HEK293 (cell line): ENCODE results near the gene ZNF862.

Experiments used
- CTCF ChIA-PET: fragments of 350-600 bp; formaldehyde crosslinking; extraction: SDS; loops from one replicate; lab custom pipeline; 2021; ENCODE audit warnings: antibody characterized with exemption; lab: Yijun Ruan, JAX
- POLR2A ChIA-PET: fragments of 300-600 bp; formaldehyde crosslinking; extraction: SDS; loops from one replicate; lab custom pipeline; 2020; ENCODE audit warnings: antibody characterized with exemption, inconsistent platforms; lab: Yijun Ruan, JAX
- H3K27ac ChIP-seq: fragments of 200-500 bp; sonication (Bioruptor generic); 2 replicates; pipeline ENCODE4 v1.5.1; 2014; ENCODE audit warnings: low read depth, low read length, control low read depth, inconsistent platforms; ENCODE audit errors: extremely low read depth
- H3K36me3 ChIP-seq, 2 experiments: fragments of 200-500 bp in 1 of 2; sonication (Bioruptor generic) in 1 of 2; 1 replicate in 1 of 2; 2 replicates in 1 of 2; pipeline ENCODE4 v1.5.1; 2014 to 2017; ENCODE audit warnings: inconsistent platforms in 2 of 2, low read length in 2 of 2; ENCODE audit not compliant: control insufficient read depth in 2 of 2, insufficient read depth in 1 of 2
- H3K4me1 ChIP-seq: fragments of 200-500 bp; sonication (Bioruptor generic); 2 replicates; pipeline ENCODE4 v1.5.1; 2014; ENCODE audit warnings: mild to moderate bottlenecking, low read length, inconsistent platforms; ENCODE audit not compliant: control insufficient read depth, insufficient read depth
- H3K4me3 ChIP-seq: 2 replicates; pipeline ENCODE4 v1.5.1; 2011; ENCODE audit warnings: low read depth, mild to moderate bottlenecking, control low read depth, low read length, moderate library complexity
- H3K9me3 ChIP-seq: fragments of 200-500 bp; sonication (Bioruptor generic); 2 replicates; pipeline ENCODE4 v1.5.1; 2014; ENCODE audit warnings: low read depth, low read length, inconsistent platforms; ENCODE audit not compliant: control insufficient read depth, insufficient read depth
- WT1 ChIP-seq: fragments of 450-650 bp; formaldehyde crosslinking; IDR thresholded peaks from 2 replicates; pipeline ENCODE4 v1.5.1; 2016; ENCODE audit warnings: missing biosample characterization, missing genetic modification characterization
- ZNF521 ChIP-seq: fragments of 450-650 bp; formaldehyde crosslinking; IDR thresholded peaks from 2 replicates; pipeline ENCODE4 v1.5.1; 2017; ENCODE audit warnings: missing biosample characterization, mild to moderate bottlenecking, missing genetic modification characterization
- ZNF600 ChIP-seq: fragments of 450-650 bp; formaldehyde crosslinking; IDR thresholded peaks from 2 replicates; pipeline ENCODE4 v1.5.1; 2016; ENCODE audit warnings: missing biosample characterization, missing genetic modification characterization
- TF ChIP-seq, protein P1 (sequence below): fragments of 450-650 bp; IDR thresholded peaks from 2 replicates; pipeline ENCODE4 v1.5.1; 2018; ENCODE audit warnings: missing biosample characterization, missing genetic modification characterization
- TF ChIP-seq, protein P2 (sequence below): fragments of 450-650 bp; formaldehyde crosslinking; IDR thresholded peaks from 2 replicates; pipeline ENCODE4 v1.5.1; 2016; ENCODE audit warnings: missing biosample characterization, missing genetic modification characterization, borderline replicate concordance
- TF ChIP-seq, protein P3 (sequence below): IDR thresholded peaks from 2 replicates; pipeline ENCODE4 v1.6.1; 2011; ENCODE audit warnings: mild to moderate bottlenecking, low read depth, low read length, borderline replicate concordance
- TF ChIP-seq, protein P4 (sequence below): fragments of 450-650 bp; formaldehyde crosslinking; IDR thresholded peaks from 2 replicates; pipeline ENCODE4 v1.5.1; 2016; ENCODE audit warnings: missing biosample characterization, missing genetic modification characterization
- TF ChIP-seq, protein P5 (sequence below): fragments of 450-650 bp; formaldehyde crosslinking; IDR thresholded peaks from 2 replicates; pipeline ENCODE4 v1.5.1; 2016; ENCODE audit warnings: missing biosample characterization, missing genetic modification characterization, borderline replicate concordance

Gene ZNF862

DNA sequence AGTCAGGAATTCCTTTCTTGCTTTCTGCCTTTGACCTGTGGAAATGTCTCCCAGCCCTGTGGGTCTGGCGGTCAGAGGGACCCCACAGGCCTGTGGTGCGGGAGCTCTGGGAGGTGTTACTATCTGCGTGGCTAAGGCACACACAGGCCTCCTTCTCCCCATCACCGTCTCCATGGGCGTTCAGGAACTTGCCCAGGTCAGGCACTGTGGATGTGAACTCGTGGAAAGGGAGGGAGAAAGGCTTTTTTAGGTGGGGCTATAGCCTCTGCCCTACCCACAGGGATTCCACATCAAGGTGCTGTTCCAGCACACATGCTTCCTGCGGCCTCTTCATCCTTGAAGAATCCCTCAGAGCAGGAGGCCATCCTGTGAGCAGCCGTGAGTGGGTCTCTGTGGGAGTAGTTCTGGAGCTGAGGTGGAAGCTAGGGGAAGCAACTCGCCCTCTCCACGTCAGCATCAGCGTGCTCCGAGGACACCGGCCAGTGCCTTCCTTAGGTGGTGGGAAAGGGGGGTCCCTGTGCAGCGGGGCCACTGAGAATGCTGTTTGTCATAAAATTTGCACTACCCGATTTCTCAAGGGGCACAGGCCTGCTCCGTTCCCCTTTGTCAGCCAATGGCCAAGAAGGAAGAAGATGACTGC lies 28.1 kb downstream of the ZNF862 start:
- POLR2A ChIA-PET: interaction anchor here (1.0 kb wide), 1 partner anchor 28 kb away, joined by 3 read pairs; the partner anchor contains the start of gene ZNF862
- Histone ChIP-seq H3K9me3 (no peaks in the 10 kb centered on the region), H3K36me3 (peaks cover 0 to 32% of the 10 kb centered on the region in 2 experiments; a peak in 1 of 3 replicates), H3K4me1 (no peaks in the 10 kb centered on the region), H3K27ac (no peak overlapping the region), H3K4me3 (no peak overlapping the region)
- TF ChIP-seq, protein P1, sequence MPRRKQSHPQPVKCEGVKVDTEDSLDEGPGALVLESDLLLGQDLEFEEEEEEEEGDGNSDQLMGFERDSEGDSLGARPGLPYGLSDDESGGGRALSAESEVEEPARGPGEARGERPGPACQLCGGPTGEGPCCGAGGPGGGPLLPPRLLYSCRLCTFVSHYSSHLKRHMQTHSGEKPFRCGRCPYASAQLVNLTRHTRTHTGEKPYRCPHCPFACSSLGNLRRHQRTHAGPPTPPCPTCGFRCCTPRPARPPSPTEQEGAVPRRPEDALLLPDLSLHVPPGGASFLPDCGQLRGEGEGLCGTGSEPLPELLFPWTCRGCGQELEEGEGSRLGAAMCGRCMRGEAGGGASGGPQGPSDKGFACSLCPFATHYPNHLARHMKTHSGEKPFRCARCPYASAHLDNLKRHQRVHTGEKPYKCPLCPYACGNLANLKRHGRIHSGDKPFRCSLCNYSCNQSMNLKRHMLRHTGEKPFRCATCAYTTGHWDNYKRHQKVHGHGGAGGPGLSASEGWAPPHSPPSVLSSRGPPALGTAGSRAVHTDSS (tag by site-specific recombination): no peak
- 0 out of 2 replicates have a peak, but pooled peaks have one; percentile 15 for TF ChIP-seq ZNF600
- TF ChIP-seq, all 188 proteins: peak for 1
- CTCF ChIA-PET: interaction anchor here (0.9 kb wide), 1 partner anchor 17 kb away, joined by 3 read pairs; no protein-coding TSS in a partner anchor

- Histone ChIP-seq H3K27ac (no peak overlapping the region), H3K4me3 (no peak overlapping the region), H3K4me1 (no peaks in the 10 kb centered on the region), H3K9me3 (no peaks in the 10 kb centered on the region), H3K36me3 (peaks cover 0 to 36% of the 10 kb centered on the region in 2 experiments; a peak in 1 of 3 replicates)
- TF ChIP-seq, protein P2, sequence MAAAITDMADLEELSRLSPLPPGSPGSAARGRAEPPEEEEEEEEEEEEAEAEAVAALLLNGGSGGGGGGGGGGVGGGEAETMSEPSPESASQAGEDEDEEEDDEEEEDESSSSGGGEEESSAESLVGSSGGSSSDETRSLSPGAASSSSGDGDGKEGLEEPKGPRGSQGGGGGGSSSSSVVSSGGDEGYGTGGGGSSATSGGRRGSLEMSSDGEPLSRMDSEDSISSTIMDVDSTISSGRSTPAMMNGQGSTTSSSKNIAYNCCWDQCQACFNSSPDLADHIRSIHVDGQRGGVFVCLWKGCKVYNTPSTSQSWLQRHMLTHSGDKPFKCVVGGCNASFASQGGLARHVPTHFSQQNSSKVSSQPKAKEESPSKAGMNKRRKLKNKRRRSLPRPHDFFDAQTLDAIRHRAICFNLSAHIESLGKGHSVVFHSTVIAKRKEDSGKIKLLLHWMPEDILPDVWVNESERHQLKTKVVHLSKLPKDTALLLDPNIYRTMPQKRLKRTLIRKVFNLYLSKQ (tag by site-specific recombination): no peak
- TF ChIP-seq WT1 (tag by site-specific recombination): 0 out of 2 replicates have a peak, but pooled peaks have one; percentile 24
- TF ChIP-seq ZNF521 (tag by site-specific recombination): no peak
- TF ChIP-seq, protein P3, sequence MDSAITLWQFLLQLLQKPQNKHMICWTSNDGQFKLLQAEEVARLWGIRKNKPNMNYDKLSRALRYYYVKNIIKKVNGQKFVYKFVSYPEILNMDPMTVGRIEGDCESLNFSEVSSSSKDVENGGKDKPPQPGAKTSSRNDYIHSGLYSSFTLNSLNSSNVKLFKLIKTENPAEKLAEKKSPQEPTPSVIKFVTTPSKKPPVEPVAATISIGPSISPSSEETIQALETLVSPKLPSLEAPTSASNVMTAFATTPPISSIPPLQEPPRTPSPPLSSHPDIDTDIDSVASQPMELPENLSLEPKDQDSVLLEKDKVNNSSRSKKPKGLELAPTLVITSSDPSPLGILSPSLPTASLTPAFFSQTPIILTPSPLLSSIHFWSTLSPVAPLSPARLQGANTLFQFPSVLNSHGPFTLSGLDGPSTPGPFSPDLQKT: no peak
- TF ChIP-seq, protein P4, sequence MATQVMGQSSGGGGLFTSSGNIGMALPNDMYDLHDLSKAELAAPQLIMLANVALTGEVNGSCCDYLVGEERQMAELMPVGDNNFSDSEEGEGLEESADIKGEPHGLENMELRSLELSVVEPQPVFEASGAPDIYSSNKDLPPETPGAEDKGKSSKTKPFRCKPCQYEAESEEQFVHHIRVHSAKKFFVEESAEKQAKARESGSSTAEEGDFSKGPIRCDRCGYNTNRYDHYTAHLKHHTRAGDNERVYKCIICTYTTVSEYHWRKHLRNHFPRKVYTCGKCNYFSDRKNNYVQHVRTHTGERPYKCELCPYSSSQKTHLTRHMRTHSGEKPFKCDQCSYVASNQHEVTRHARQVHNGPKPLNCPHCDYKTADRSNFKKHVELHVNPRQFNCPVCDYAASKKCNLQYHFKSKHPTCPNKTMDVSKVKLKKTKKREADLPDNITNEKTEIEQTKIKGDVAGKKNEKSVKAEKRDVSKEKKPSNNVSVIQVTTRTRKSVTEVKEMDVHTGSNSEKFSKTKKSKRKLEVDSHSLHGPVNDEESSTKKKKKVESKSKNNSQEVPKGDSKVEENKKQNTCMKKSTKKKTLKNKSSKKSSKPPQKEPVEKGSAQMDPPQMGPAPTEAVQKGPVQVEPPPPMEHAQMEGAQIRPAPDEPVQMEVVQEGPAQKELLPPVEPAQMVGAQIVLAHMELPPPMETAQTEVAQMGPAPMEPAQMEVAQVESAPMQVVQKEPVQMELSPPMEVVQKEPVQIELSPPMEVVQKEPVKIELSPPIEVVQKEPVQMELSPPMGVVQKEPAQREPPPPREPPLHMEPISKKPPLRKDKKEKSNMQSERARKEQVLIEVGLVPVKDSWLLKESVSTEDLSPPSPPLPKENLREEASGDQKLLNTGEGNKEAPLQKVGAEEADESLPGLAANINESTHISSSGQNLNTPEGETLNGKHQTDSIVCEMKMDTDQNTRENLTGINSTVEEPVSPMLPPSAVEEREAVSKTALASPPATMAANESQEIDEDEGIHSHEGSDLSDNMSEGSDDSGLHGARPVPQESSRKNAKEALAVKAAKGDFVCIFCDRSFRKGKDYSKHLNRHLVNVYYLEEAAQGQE (tag by site-specific recombination): no peak
- TF ChIP-seq, protein P5, sequence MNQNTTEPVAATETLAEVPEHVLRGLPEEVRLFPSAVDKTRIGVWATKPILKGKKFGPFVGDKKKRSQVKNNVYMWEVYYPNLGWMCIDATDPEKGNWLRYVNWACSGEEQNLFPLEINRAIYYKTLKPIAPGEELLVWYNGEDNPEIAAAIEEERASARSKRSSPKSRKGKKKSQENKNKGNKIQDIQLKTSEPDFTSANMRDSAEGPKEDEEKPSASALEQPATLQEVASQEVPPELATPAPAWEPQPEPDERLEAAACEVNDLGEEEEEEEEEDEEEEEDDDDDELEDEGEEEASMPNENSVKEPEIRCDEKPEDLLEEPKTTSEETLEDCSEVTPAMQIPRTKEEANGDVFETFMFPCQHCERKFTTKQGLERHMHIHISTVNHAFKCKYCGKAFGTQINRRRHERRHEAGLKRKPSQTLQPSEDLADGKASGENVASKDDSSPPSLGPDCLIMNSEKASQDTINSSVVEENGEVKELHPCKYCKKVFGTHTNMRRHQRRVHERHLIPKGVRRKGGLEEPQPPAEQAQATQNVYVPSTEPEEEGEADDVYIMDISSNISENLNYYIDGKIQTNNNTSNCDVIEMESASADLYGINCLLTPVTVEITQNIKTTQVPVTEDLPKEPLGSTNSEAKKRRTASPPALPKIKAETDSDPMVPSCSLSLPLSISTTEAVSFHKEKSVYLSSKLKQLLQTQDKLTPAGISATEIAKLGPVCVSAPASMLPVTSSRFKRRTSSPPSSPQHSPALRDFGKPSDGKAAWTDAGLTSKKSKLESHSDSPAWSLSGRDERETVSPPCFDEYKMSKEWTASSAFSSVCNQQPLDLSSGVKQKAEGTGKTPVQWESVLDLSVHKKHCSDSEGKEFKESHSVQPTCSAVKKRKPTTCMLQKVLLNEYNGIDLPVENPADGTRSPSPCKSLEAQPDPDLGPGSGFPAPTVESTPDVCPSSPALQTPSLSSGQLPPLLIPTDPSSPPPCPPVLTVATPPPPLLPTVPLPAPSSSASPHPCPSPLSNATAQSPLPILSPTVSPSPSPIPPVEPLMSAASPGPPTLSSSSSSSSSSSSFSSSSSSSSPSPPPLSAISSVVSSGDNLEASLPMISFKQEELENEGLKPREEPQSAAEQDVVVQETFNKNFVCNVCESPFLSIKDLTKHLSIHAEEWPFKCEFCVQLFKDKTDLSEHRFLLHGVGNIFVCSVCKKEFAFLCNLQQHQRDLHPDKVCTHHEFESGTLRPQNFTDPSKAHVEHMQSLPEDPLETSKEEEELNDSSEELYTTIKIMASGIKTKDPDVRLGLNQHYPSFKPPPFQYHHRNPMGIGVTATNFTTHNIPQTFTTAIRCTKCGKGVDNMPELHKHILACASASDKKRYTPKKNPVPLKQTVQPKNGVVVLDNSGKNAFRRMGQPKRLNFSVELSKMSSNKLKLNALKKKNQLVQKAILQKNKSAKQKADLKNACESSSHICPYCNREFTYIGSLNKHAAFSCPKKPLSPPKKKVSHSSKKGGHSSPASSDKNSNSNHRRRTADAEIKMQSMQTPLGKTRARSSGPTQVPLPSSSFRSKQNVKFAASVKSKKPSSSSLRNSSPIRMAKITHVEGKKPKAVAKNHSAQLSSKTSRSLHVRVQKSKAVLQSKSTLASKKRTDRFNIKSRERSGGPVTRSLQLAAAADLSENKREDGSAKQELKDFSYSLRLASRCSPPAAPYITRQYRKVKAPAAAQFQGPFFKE (tag by site-specific recombination): no peak
- POLR2A ChIA-PET: interaction anchor here (1.0 to 1.2 kb wide), 2 partner anchors 12 to 29 kb away, joined by 3 read pairs; partner anchors contain the start of gene ZNF862
- CTCF ChIA-PET: no interaction called here
These were observed 28.7 kb downstream of the ZNF862 start for GRCh38 chr7:149866779-149867447.
